ENCODE measurements around the gene AP4M1.
A peak's percentile ranks its signal among the peaks of the same experiment; 100 is the strongest.

AP4M1 gene

DNA sequence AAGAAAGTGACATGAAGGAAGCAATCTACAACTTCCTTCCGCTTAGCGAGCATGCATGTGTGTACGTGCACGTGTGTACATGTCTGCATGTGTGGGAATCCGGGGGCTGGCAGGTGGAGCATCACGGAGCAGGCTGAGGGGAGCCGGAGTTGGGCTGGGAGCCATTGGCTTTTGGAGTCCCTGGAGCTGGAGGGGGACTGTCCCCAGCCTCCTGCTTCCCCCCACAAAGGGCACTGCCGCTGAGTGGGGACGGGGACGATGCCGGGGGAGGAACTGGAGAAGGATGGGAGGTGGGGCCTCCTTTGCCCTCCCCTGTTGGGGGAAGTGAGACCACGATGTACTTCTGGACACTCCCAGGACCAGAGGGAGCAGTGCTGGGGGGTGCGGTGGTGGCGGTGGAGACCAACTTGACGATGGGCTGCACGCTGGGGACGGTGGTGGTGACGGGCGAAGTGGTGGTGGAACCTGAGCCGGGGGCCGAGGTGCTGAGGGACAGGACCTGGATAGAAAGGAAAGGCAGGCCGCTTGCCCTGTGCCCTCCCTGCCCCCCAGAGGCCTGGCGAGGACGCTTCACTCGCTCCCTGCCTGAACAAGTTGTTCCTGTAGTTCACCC lies 5.8 kb downstream of the AP4M1 start:
- no peak for DNase-seq (ENCODE audit: low spot score)

DNA sequence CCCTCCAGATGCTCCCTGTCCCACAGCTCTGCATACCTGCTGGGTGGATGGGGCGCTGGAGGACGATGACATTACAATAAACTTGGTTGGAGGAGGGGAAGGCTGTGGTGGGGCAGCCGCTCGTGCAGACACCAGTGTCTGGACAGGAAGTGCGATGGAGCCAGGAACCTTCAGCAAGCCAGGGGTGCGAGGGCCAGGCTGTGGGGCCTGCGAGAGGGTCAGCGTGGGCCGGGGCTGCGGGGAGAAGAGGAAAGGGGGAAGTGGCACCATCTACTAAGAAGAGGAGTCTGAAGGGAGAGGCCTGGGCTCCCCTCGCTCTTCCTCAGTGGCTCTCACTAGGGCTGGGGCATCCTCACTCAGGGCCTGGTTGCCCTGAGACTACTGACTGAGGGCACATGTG lies 6.4 kb downstream of the AP4M1 start:
- no peak for DNase-seq (ENCODE audit: low spot score)

- no peak for DNase-seq (ENCODE audit: low spot score)
Observed at GRCh38 chr7:100109521-100110163, 8.2 kb downstream of the AP4M1 start.

DNA sequence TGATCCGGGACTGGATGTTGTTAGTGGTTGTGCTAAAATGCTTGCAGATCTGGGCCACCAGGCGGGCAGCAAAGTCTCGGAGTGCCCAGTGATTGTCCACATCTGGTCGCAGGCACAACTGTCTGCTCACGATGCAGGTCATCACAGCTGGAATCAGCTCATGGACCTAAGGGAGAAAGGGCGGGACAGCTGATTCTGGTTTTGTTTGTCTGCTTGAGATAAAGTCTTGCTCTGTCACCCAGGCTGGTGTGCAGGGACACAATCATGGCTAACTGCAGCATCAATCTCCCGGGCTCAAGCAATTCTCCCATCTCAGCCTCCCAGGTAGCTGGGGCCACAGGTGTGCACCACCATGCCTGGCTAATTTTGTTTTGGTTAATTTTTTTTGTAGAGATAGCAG lies 9.7 kb downstream of the AP4M1 start:
- DNase-seq (ENCODE audit: low spot score) = no peak

- no peak for DNase-seq (ENCODE audit: low spot score)
Observed at GRCh38 chr7:100111914-100112313, 10.5 kb downstream of the AP4M1 start.

DNA sequence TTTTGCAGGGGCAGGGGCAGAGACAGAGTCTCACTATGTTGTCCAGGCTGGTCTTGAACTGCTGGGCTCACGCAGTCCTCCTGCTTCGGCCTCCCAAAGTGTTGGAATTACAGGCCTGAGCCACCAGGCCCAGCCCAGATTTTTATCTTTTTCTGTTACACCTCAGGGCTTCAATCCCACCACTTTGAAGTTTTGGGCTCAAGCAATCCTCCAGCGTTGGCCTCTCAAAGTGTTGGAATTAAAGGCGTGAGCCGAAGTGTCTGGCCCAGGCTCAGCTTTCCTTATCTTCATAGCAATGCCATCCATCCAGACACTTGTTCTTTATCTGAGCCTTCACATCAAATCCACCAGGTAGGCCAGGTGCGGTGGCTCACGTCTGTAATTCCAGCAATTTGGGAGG lies 13.6 kb downstream of the AP4M1 start:
- no peak for DNase-seq (ENCODE audit: low spot score)

- DNase-seq (ENCODE audit: low spot score) = no peak
Observed at GRCh38 chr7:100118388-100119071, 17.1 kb downstream of the AP4M1 start.

DNA sequence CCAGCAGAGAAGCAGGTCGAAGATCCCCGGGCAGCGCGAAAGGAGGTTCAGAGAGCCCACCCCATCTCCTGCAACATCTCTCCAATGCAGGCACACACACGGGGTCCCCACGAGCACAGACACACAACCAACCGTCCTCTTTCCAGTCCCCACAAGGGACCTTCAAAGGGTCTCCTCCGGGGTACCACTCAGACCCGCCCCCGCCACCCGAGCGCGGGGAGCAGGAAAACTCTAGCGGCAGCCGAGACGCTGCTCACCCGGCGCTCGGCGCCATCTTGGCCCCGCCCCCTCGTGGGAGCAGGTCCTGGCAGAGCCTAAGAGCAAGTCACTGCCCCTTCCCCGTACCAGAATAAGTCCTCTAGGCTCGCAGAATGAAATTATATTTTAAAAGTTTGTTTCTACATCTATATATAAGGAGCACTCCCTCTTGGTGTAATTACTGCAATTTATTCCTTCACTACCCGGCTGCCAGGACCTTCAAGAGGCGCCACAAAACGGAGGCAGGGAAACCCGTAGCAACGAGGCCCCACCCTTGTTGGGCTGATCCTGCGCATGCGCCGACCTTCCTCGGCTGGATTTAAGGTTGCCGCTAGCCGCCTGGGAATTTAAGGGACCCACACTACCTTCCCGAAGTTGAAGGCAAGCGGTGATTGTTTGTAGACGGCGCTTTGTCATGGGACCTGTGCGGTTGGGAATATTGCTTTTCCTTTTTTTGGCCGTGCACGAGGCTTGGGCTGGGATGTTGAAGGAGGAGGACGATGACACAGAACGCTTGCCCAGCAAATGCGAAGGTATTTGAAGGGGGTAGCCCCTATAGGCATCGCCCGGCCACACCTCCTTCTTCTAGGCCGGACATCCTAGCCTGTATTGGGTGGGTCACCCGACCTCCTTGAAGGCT lies 17.9 kb downstream of the AP4M1 start, which contains the start of the genes CNPY4 and TAF6:
TSS of gene CNPY4 (plus strand) at position 563 of the 898 bp plus-strand sequence. CDS start at position 674, 111 bp downstream.
TSS of gene TAF6 (minus strand) at position 287 of the 898 bp plus-strand sequence. CDS start 5,149 bp downstream, outside the sequence.
- peak; percentile 97 for DNase-seq (ENCODE audit: low spot score)

- DNase-seq (ENCODE audit: low spot score) = peak; percentile 79
Observed at GRCh38 chr7:100119970-100120732, 18.7 kb downstream of the AP4M1 start.

GRCh38 chr7:100120733-100121036 lies 19.2 kb downstream of the AP4M1 start:
- DNase-seq (ENCODE audit: low spot score) = no peak

- DNase-seq (ENCODE audit: low spot score) = no peak
Observed at GRCh38 chr7:100122067-100122466, 20.6 kb downstream of the AP4M1 start.

DNA sequence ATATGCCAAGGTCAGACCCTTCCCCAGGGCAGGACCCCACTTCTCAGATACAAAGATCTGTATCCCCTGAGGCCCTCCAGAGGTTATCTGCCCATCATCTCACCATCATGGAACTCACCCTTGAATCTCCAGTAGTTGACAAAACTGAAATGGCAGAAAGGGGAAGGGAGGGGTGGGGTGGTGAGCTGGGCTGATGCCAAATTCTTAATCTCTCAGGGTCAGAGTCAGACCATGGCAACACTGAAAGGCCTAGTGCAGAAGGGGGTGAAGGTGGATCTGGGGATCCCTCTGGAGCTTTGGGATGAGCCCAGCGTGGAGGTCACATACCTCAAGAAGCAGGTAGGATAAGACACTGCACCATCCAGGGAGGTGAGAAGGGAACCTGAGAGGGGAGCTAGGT lies 21.1 kb downstream of the AP4M1 start:
- DNase-seq (ENCODE audit: low spot score) = no peak

- DNase-seq (ENCODE audit: low spot score) = no peak
Observed at GRCh38 chr7:100124301-100125230, 23.1 kb downstream of the AP4M1 start.

DNA sequence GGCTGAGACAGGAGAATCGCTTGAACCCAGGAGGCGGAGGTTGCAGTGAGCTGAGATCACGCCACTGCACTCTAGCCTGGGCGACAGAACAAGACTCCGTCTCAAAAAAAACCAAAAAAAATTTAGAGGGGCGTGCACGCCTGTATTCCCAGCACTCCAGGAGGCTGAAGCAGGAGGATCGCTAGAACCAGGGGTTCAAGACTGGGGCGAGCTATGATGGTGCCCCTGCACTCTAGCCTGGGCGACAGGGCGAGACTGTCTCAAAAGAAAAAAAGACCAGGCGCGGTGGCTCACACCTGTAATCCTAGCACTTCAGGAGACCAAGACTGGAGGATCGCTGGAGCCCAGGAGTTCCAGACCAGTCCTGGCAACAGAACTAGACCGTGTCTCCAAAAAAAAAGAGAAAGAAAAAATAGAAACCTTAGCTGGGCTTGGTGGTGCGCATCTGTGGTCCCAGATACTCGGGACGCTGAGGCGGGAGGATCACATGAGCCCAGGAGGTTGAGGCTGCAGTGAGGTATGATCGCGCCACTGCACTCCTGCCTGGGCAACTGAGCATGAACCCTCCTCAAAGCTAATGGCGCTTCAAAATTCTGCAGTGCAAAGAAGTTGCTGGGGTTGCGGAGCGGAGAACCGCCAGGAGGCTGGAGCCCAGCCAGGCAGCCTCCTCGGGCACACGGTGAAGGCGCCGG lies 24.9 kb downstream of the AP4M1 start:
- no peak for DNase-seq (ENCODE audit: low spot score)

DNA sequence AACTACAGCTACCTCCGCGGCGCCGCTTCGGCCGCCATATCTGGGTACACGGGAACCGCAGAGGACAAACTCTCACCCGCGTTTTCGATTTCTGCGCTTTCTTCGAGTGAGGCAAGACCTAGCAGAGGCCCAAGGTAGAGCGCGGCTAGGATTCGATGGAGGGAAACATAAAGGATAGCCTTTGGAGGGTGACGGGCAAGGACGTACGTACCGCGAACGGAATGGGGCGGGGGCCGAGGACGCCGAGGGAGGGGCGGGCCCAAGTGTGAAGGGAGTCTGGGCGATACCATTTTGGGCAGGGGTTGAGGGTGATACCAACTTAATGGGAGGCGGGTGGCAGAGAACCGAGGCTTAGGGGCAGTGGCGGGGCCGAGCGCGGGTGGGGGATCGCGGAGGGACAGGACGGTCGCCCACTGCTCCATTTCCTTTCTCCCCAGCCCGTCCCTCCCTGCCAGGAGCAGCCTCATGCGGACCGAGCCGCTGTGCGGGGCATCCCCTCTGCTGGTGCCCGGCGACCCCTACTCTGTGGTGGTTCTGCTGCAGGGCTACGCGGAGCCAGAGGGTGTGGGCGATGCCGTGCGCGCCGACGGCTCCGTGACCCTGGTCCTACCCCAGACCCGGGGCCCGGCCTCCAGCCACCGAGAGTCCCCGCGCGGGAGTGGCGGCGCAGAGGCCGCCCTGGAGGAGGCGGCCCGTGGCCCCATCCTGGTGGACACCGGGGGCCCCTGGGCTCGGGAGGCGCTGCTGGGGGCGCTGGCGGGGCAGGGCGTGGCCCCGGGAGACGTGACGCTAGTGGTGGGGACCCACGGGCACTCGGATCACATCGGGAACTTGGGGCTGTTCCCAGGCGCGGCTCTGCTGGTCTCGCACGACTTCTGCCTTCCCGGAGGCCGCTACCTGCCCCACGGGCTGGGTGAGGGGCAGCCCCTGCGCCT lies 25.8 kb downstream of the AP4M1 start, which contains the start of gene MBLAC1:
TSS of gene MBLAC1 (plus strand) at position 37 of the 935 bp plus-strand sequence. CDS start at position 466, 429 bp downstream.
- peak; percentile 91 for DNase-seq (ENCODE audit: low spot score)

DNA sequence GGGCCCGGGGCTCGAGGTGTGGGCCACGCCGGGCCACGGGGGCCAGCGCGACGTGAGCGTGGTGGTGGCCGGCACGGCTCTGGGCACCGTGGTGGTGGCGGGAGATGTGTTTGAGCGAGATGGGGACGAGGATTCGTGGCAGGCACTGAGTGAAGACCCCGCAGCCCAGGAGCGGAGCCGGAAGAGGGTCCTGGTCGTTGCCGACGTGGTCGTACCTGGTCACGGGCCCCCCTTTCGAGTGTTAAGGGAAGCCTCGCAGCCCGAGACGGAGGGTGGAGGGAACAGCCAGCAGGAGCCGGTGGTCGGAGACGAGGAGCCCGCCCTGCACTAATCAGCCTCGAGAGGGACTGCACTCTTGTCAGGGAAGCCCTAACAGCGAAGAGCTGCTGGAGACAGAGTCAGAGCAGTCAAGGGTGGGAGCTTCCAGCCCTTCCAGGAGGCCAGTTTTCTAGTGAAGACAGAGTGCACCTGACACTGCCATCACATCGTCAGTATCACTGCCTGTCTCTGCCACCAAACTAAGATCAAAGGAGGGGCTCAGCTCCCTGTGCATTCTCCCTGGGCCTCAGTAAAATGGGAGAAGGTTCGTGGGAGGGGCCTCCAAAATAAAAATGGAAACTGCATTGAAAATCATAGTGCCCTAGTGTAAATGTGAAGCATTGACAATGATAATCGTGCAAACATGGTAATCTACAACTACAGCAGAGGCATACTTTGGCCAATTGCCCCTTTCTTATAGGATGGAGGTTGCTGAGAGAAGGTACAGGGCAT lies 26.6 kb downstream of the AP4M1 start:
- peak; percentile 53 for DNase-seq (ENCODE audit: low spot score)

- DNase-seq (ENCODE audit: low spot score) = no peak
Observed at GRCh38 chr7:100128637-100128963, 27.2 kb downstream of the AP4M1 start.

Data from SK-N-DZ (cell line).